Esophagus mucosa (tissue), 1 donor: ENCODE data around the gene GYS1. TPM values are rescaled to one million over a fixed set of nuclear protein-coding genes. Genes with fewer than 3 reads are reported as not detected.

Experiments used
- ATAC-seq: fragments of 200-7000 bp; cut with Tn5 transposase; one replicate; pipeline ENCODE4 v1.9.1; 2020
- total RNA-seq: library from RNA; stranded (reverse); gene quantifications from one replicate; pipeline ENCODE4 v1.2.4, GENCODE V29; 2023
- donor health status: DM: yes; HTN: yes; CAD: no.

GYS1 gene
- total RNA-seq, 1 donor from 2014 or later: 50.8 TPM

- ATAC-seq: no peak
Observed at GRCh38 chr19:48988286-48988685, 4.8 kb downstream of the GYS1 start.

GRCh38 chr19:48987323-48987722 lies 5.8 kb downstream of the GYS1 start:
- no peak for ATAC-seq

DNA sequence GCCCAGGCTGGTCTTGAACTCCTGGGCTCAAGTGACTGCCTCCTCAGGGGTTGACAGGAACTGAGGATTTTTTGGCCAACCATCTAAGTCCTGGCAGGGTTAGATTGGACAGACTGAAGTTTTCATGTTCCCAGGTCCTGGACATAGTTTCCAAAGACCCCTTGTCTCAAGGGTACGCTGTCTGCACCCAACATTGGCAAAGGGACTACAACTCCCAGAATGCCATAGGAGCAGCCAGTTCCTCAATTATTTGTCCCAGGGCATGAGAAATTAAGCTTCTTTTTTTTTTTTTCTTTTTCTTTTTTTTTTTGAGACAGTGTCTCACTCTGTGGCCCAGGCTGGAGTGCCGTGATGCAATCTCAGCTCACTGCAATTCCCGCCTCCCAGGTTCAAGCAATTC lies 6.9 kb downstream of the GYS1 start:
- ATAC-seq: no peak

DNA sequence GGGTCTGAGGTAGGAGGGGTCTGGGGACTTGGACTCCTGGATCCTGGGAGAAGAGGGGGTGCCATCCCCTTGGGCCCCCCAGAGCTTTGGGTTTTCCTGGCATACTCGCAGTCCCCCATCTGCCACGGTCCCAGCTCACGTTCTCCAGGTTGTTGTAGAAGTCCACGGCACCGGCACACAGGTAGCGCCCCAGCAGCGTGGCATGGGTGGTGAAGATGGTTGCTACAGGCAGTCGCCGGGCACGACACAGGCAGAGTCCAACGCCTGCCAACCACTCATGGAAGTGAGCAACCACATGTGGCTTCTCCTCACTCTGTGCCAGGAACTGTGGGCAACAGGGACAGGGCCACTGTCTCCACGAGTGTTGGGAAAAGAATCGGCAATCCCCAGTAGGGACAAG lies 7.4 kb downstream of the GYS1 start:
- no peak for ATAC-seq

- no peak for ATAC-seq
Observed at GRCh38 chr19:48982280-48982679, 10.8 kb downstream of the GYS1 start.

DNA sequence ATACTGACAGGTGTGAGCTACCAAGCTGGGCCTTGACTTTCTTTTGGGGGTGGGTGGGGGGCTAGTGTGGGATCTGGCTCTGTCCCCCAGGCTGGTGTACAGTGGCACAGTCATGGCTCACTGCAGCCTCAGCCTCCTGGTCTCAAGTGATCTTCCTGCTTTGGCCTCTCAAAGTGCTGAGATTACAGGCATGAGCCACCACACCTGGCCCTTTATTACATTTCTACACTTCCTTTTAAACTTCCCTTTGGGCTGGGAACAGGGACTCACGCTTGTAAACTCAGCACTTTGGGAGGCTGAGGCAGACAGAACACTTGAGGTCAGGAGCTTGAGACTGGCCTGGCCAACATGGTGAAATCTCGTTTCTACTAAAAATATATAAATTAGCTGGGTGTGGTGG lies 16.0 kb downstream of the GYS1 start:
- ATAC-seq: no peak

DNA sequence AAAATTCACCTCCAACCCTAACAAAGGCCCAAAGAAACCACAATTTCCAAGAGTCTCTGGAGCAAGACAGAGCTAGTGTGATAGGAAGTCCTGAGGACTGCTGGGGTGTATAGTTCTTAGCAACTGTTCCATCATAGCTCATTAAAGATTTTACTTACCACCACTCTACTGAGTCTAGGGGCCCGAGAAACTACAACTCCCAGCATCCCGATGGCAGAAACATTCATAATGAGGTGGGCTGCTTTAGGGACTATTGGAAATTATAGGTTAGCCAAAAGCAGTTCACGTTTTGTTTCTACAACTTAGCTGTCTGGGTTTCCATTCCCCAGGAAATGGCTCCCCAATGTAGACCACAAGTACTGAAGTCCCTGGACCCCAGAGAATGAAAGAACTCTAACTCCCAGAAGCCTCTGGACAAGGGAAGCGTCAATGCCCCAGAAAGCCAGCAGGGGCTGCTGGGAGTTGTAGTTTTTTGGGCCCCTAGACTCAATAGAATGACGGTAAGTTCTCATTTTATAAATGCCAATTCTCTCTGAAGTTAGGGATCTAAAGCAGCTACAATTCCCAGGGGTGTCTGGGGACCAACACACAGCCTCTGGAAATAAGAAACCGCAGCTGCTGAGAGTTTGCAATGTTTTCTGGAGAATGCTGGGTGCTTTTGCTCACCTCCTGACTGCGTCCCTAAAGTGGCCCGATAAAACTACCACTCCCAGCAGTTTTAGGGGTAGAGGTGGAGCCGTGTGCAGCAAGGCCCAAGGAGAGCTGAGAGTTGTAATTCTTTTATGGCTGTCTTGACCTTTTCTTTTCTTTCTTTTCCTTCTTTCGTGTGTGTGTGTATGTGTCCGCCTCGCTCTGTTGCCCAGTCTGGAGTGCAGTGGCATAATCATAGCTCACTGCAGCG lies 16.9 kb downstream of the GYS1 start:
- no peak for ATAC-seq

DNA sequence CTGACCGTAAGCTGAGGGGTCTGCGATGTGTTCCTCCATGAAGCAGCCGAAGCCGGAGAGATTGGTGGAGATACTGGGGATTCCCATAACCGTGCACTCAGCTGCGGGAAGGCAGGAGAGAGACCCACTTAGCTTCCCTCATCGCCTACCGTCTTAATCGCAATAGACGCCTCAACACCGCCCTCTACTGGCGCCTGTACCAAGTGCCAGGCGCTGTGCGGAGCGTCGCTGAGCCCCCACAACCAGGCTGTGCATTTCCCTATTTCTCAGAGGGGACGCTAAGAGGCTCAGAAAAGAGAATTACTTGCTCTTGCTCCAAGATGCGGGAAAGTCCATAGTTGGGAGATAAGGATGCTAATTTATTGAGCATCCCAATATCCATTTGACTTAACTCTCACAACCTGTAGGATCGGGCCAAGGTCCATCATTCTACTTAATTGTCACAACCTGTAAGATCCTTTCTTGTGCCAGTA lies 22.1 kb downstream of the GYS1 start:
- peak; percentile 51 for ATAC-seq

DNA sequence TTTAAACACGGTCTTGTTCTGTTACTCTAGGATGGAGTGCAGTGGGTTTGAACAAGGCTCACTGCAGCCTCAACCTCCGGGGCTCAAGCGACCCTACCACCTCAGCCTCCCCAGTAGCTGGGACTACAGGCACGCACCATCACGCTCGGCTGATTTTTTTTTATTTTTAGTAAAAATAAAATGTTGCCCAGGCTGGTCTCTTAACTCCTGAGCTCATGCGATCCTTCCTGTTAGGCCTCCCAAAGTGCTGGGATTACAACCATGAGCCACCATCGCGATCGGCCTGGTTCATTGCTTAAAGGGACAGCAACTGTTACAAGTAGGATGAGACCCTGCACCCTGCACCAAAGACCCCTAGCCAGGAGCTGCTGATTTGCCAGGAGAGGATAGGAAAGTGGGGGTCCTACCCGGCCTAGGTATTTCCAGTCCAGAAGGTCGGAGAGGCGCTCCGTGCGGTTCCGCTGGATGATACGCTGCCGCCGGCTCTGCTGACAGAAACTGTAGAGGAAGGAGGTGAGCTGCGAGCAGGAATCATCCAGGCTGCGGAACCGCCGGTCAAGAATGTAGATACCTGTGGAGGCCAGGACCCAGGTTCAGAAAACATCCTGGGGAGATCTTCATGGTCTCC lies 22.9 kb downstream of the GYS1 start:
- ATAC-seq: no peak

DNA sequence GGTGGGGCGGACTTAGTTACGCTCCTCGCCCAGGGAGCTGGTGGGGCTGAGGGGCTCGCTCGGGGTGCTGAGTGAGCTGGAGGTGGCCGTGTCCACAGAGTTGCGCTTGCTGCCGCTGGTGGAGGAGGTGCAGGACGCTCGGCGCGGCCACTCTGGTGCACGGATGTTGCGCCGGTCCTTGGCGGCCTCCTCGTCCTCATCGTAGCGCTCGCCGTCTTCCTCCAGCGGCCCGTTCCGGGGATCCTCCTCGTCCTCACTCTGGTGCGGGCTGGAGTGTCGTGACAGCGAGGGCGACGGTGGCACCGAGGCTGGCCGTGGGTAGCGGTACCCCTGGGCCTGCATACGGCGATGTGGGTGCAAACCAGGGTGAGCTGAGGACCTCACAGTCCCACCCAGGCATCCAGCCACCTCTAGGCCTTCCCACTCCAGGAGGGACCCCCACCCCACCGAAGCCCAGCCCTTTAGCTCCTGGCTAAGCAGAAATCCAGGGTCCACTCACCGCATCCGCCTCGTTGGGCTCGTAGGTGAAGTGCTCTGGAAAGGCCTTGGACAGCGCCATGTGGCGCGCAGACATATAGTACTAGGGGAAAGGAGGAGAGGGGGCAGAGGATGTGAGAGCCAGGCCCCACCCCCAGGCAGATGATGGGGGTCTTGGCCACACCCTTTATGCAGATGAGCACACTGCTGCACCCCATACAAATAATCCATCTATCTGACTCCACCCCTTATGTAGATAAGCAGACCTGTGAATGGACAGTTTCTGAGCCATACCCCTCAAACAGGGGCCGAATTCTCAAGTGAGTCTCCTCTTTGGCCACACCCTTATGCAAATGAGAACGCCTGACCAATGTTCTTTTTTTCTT lies 23.6 kb downstream of the GYS1 start:
- no peak for ATAC-seq

DNA sequence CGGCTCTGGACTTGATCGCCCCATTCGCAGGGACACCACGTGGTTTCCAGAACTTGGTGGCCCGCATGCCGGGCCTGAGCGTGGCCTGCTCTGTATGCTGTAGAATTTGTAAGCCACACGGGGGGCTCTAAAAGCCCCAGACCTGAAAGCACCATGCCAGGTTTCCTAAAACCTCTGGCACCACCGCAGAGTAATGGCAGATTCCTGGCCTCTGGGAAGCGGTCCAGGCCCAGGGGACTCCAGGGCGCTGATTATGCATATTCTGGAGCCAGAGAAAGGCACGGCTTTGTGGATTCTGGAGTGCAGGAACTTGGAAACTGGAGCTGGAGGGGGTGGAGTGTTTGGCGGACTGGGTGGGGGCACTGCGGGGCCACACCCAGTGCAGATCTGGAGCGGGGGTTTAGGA lies 24.3 kb downstream of the GYS1 start:
- ATAC-seq: no peak

DNA sequence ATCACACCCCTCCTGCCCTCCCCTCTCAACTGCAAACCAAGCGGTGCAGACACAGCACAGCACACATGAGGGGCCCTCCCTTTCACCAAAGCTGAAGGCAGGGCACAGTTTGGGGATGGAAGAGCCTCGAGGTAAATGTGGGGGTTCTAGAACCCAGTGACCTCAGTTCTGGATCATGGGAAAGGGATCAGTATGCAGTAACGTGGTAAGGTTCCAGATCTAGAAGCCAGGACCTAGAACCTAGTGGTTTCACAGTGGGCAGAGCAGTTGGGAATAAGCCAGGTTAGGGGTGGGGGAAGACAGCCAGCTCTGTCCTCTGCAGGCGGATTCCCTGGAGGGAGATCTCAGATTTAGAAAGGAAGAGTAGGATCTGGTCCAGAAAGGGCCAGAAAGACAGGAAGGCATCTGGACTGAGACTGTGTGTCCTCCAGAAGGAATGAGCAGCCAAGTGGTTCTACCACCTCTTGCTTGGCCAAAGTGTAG lies 24.9 kb downstream of the GYS1 start:
- ATAC-seq: no peak

DNA sequence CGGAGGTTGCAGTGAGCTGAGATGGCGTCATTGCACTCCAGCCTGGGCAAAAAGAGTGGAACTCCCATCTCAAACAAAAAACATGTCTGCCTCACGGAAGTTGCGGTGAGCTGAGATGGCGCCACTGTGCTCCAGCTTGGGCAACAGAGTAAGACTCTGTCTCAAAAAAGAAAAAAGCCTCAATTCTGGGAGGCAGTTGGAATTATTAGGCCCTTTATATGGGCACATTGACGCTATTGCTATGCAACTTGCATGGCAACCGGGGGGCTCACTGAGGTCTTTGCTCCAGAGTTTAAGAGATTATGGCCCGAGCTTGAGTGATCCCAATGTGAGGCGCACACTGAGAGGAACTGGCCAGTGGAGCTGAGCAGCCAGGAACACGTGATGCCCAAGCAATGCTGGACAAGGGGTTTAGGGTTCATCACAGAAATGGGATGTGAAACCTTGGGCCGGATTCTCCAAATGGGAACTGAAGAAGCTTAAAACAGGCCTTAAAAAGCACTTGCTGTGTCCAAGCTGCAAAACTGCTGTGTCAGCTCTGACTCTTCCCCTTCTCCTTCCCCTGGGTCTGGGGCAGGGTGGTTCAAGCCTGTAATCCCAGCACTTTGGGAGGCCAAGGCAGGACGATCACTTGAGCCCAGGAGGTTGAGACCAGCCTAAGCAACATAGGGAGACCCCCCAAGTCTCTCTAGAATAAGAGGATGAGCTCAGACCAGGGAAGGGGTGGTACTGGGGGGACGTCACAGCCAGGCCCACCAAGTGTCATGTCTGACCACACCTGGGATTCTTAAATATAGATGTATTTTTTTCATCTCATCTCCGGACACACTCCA lies 25.5 kb downstream of the GYS1 start:
- ATAC-seq: no peak

DNA sequence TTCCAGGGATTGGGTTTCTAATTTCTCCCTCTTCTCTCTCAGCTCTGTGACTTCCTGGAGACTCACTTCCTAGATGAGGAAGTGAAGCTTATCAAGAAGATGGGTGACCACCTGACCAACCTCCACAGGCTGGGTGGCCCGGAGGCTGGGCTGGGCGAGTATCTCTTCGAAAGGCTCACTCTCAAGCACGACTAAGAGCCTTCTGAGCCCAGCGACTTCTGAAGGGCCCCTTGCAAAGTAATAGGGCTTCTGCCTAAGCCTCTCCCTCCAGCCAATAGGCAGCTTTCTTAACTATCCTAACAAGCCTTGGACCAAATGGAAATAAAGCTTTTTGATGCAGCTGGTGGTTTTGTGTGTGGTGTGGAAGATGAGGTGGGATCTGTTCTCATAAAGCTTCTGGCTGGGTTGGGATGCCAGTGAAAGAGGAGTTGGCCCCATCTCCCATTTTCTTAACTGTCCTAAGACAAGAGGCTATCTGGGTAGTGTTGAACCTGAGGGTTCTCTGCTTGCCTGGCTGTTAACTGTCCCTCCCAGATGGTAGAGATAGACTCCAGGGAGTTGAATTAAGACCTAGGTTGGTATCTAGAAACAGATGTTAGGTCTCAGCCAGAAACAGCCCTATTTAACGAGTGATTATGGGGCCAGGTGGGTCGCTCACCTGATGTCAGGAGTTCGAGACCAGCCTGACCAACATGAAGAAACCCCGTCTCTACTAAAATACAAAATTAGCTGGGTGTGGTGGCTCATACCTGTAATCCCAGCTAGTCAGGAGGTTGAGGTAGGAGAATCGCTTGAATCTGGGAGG lies 26.4 kb downstream of the GYS1 start:
- ATAC-seq: no peak

DNA sequence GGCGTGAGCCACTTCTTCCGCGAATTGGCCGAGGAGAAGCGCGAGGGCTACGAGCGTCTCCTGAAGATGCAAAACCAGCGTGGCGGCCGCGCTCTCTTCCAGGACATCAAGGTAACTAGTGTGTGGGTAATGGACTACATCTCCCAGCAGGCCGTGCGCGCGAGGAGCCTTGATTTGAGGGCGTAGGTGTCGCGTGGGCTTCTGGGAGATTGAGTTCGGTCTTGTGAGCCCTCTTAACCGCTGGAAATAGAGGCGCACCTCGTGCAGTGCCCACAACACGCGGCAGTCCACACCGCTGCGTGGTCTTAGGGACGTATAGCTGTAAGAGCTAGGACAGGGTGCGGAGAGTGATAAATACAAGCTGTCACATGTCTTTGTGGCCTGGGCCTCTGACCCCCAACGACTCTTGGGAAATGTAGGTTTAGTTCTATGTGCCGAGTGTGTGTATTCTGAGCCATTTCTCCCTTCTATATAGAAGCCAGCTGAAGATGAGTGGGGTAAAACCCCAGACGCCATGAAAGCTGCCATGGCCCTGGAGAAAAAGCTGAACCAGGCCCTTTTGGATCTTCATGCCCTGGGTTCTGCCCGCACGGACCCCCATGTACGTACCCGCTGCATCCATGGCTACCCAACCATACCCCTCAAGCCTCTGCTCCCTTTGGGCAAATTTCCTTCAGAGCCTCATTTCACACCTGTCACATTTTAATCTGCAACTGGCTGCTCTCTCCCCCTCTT lies 27.1 kb downstream of the GYS1 start:
- peak; percentile 68 for ATAC-seq

GRCh38 chr19:48965040-48965805 lies 27.9 kb downstream of the GYS1 start, which contains the start of gene FTL:
FTL (plus strand) TSS chr19:48965309; CDS start chr19:48965508, 199 bp downstream.
- ATAC-seq: peak; percentile 76

GRCh38 chr19:48964205-48965039 lies 28.7 kb downstream of the GYS1 start:
- ATAC-seq: no peak
